Metanephros (tissue), 2 donors: ENCODE results near the gene EIF2B5. TPM values are rescaled to one million over a fixed set of nuclear protein-coding genes. Genes with fewer than 3 reads are reported as not detected.

Experiments
- small RNA-seq: library from RNA; depleted of rRNA; stranded (forward); fragments of <200 nt; gene quantifications from one replicate; pipeline ENCODE3, GENCODE V24; 2014; ENCODE audit warnings: low replicate concordance
- total RNA-seq: library from RNA; depleted of rRNA; stranded (reverse); fragments of >200 nt; gene quantifications from one replicate; pipeline ENCODE4 v1.2.3, GENCODE V29; 2014

Gene EIF2B5
- total RNA-seq: 32.2 TPM

DNA sequence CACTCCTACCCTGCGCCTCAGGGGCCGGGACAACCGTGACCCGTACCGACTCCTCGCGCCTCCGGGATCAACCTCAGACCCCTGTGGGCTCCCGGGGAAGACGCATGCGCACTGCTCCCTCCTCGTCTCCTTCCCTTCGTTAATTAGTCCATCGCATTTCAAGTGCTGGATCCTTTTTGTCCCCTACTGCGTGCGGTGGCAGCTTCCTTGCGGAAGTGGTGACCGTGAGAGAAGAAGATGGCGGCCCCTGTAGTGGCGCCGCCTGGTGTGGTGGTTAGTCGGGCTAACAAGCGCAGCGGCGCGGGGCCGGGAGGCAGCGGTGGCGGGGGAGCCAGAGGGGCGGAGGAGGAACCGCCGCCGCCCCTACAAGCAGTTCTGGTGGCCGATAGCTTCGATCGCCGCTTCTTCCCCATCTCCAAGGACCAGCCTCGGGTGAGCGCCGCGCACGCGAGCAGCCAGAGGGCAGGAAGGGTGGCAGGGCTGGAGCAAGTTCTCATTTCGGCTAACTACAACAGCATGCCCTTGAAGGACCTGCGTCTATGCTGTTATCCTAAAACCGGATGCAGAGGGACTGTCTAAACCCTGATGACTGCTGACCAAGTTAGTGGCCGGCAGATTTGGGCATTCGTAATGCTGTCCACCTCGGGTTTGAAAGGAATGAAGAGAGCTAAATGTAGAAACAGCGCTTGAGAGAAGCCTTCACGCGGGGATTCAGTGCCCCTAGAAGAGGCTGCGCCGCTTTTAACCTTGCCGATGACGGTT is at the start of gene EIF2B5:
Gene EIF2B5 (plus strand): TSS at position 210 of the 762 bp plus-strand sequence. CDS start 28 bp downstream, at position 238.

DNA sequence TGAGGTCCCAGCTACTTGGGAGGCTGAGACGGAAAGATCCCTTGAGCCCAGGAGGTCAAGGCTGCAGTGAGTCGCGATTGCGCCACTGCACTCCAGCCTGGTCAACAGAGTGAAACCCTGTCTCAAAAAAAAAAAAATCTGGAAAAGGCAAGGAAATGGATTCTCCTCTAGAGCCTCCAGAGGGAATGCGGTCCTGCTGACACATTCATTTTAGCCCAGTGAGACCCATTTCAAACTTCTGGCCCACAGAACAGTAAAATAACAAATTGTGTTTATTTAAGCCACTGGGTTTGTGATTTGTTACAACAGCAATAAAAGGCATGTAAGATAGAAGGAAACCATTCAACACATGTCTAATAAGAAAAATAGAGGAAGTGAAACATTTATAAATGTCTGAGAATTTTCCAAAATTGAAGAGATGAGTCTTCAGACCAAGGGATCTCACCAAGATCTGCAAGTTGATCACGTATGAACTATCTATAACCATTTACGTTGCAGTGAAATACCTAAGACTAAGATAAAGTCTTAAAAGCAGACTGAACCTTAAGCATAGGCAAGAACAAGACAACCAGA is 38.3 kb upstream of the EIF2B5 start, which contains the start of gene HTR3E:
Gene HTR3E (plus strand): TSS at position 254 of the 573 bp plus-strand sequence. CDS start 466 bp downstream, outside the sequence.

DNA sequence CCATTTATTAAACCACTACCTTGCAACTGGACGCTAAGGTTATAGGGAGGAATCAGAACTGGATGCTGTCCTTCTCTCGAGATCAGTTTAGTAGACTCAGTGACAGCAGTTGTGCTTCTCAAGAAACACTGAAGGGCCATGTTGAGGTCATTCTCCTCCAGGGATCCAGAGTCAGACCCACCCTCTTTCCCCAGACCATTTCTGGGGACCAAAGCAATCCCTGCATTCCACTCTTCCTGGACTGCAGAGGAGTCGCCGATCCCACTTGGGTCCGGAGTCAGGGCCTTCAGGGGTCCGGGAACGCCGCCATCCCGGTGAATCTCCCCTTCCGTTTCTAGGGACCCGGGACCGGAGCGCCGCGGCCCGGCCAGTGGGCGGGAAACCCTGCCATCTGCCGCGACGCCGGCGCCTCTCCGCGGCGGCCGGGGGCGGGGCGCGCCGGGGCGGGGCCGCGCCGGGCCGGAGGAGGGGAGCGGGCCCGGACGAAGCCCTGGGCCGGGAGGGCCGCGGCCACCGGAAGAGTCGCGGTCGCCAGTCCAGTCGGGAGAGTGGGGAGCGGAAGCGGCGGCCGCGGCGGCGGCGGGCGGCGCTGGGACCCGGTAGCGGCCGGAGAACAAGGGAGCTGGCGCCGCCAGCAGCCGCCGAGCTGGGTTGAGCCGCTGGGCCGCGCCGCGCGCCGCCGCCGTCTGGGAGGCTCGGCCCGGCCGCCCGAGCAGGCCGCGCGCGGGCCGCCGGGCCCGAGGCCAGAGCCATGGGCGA is 19.9 kb downstream of the EIF2B5 start, which contains the start of gene DVL3:
Gene DVL3 (plus strand): TSS at position 493 of the 759 bp plus-strand sequence. CDS start 259 bp downstream, at position 752.

DNA sequence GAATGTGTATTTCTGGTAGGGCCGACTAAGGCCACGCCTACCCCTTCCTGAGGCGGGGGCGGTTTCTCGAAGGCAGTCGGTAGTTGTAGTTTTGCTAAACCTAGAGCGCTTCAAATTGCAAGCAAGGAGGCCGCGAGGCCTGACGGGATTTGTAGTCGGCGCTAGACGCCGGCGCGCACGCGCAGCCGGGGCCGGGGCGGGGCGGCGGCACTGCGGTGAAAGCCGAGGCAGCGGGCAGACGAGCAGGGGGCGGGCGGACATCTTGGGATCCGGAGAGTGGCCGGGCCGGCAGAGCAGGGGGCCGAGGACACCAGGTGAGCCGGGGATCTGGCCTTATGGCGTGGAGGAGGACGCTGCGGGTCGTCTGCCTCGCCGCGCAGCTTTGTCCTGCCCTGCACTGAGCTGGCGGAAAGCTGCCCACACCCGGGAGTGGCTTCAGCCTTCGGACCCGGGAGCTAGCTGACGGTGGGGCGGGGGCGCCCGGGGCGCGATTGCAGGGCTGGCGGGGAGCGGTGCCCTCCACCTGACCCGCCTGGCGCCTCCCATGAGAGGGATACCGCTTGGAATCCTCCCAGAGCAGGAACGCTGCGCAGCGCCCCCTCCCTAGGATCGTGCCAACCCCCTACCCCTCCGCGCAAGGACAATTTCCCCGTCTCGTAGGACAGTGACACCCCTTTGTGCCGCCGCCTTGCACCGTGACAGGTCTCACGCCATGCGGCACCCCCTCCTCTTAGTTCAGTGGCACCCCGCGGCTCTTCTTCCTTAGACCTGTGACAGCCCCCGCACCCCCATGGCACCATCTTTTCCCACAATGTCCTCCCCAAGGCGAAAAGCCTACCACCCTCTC is 39.7 kb downstream of the EIF2B5 start, which contains the start of gene AP2M1:
Gene AP2M1 (plus strand): TSS at position 210 of the 847 bp plus-strand sequence. CDS start 2,139 bp downstream, outside the sequence.

DNA sequence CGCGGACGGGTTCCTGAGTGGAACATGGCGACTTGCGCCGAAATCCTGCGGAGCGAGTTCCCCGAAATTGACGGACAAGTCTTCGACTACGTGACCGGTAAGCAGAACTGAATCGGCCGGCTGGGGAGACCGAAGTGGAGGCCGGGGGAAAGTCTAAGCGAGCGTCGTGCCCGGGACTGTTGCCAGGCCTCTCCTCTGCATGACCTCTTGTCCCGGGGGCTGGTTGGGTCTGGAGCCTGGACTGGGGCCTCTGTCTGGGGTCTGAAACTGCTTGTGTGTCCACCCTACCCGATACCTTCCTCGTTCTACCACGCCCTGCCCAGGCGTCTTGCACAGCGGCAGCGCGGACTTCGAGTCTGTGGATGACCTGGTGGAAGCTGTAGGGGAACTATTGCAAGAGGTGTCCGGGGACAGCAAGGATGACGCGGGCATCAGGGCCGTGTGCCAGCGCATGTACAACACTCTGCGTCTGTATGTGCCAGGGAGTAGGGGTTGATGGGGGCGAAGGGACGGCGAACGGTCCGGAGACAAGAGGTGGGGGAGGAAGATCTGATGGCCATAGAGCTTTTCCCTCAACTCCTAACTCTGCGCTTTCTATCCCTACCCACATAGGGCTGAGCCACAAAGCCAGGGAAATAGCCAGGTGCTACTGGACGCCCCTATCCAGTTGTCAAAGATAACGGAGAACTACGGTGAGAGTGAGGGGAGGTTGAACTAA is 51.2 kb downstream of the EIF2B5 start, which contains the start of gene ABCF3:
Gene ABCF3 (plus strand): TSS at position 16 of the 718 bp plus-strand sequence. CDS start 9 bp downstream, at position 25.

Small RNA genes lying within 50 kb of the gene (small RNA-seq; reads per million reads assigned to genes)
- not detected for gene RF00019

Other genes with a start within 250 kb of the EIF2B5 start
- 46.7 TPM for gene ABCC5, start 117.5 kb upstream of the EIF2B5 start, total RNA-seq
- gene HTR3D, start 103.6 kb upstream of the EIF2B5 start, total RNA-seq: not detected
- not detected for gene HTR3C, start 82.3 kb upstream of the EIF2B5 start, total RNA-seq
- not detected for gene HTR3E, start 38.3 kb upstream of the EIF2B5 start, total RNA-seq
- gene DVL3, start 20.0 kb downstream of the EIF2B5 start, total RNA-seq: 59.7 TPM
- gene AP2M1, start 39.5 kb downstream of the EIF2B5 start, total RNA-seq: 235 TPM
- 65.3 TPM for gene ABCF3, start 50.8 kb downstream of the EIF2B5 start, total RNA-seq
- 0.99 TPM for gene VWA5B2, start 94.2 kb downstream of the EIF2B5 start, total RNA-seq
- gene ALG3, start 113.6 kb downstream of the EIF2B5 start, total RNA-seq: 28.7 TPM
- gene EEF1AKMT4, start 114.3 kb downstream of the EIF2B5 start, total RNA-seq: 1.8 TPM
- 0.70 TPM for gene CAMK2N2, start 126.2 kb downstream of the EIF2B5 start, total RNA-seq
- not detected for gene ECE2, start 140.7 kb downstream of the EIF2B5 start, total RNA-seq
- gene PSMD2, start 163.9 kb downstream of the EIF2B5 start, total RNA-seq: 173 TPM
- gene EIF4G1, start 179.2 kb downstream of the EIF2B5 start, total RNA-seq: 160 TPM
- gene FAM131A, start 202.2 kb downstream of the EIF2B5 start, total RNA-seq: 23.5 TPM
- gene CLCN2, start 226.2 kb downstream of the EIF2B5 start, total RNA-seq: 13.4 TPM
- gene POLR2H, start 226.4 kb downstream of the EIF2B5 start, total RNA-seq: 68.9 TPM
- gene THPO, start 242.8 kb downstream of the EIF2B5 start, total RNA-seq: 0.88 TPM
- gene CHRD, start 244.7 kb downstream of the EIF2B5 start, total RNA-seq: 32.6 TPM